Ramos (cell line): ENCODE measurements around the gene MAD1L1.
"Not testable (repeated sequence)": the region's sequence is repeated elsewhere in the genome, so short reads cannot be mapped to it uniquely, and the experiment has no call there.

Experiments used
- in situ Hi-C: fragments of 300-500 bp; cut with MboI; formaldehyde crosslinking; loops from one replicate; pipeline ENCODE4 v1.14.3; 2022; ENCODE audit warnings: low sequenced_read_pairs; ENCODE audit not compliant: unreplicated experiment

Gene MAD1L1

GRCh38 chr7:1987591-1988532 lies 244.9 kb downstream of the MAD1L1 start:
- in situ Hi-C loops, result no loop called here

- in situ Hi-C loops, result no loop called here
Observed at GRCh38 chr7:1987084-1987535, 245.6 kb downstream of the MAD1L1 start.

- in situ Hi-C loops, result no loop called here
Observed at GRCh38 chr7:1986366-1987083, 246.2 kb downstream of the MAD1L1 start.

- in situ Hi-C loops, result no loop called here
Observed at GRCh38 chr7:1985936-1986335, 246.8 kb downstream of the MAD1L1 start.

GRCh38 chr7:1985042-1985441 lies 247.7 kb downstream of the MAD1L1 start:
- in situ Hi-C loops, result no loop called here

- in situ Hi-C loops, result no loop called here
Observed at GRCh38 chr7:1981878-1982230, 250.9 kb downstream of the MAD1L1 start.

- in situ Hi-C loops, result no loop called here
Observed at GRCh38 chr7:1981201-1981877, 251.4 kb downstream of the MAD1L1 start.

GRCh38 chr7:1979591-1980560 lies 252.9 kb downstream of the MAD1L1 start:
- in situ Hi-C loops, result no loop called here

- in situ Hi-C loops, result no loop called here
Observed at GRCh38 chr7:1978656-1979590, 253.8 kb downstream of the MAD1L1 start.

- in situ Hi-C loops, result no loop called here
Observed at GRCh38 chr7:1977876-1978441, 254.8 kb downstream of the MAD1L1 start.

- in situ Hi-C loops, result no loop called here
Observed at GRCh38 chr7:1977059-1977875, 255.5 kb downstream of the MAD1L1 start.

GRCh38 chr7:1976521-1976920 lies 256.2 kb downstream of the MAD1L1 start:
- in situ Hi-C loops, result not testable (repeated sequence)

- in situ Hi-C loops, result no loop called here
Observed at GRCh38 chr7:1975581-1975980, 257.2 kb downstream of the MAD1L1 start.

- in situ Hi-C loops, result no loop called here
Observed at GRCh38 chr7:1975179-1975578, 257.6 kb downstream of the MAD1L1 start.

GRCh38 chr7:1974290-1975101 lies 258.2 kb downstream of the MAD1L1 start:
- in situ Hi-C loops, result no loop called here

GRCh38 chr7:1973321-1974251 lies 259.2 kb downstream of the MAD1L1 start:
- in situ Hi-C loops, result no loop called here
